Liver (tissue), 9 donors: ENCODE measurements around the gene SYTL3. TPM values are rescaled to one million over a fixed set of nuclear protein-coding genes. Genes with fewer than 3 reads are reported as not detected.

Experiments
- DNase-seq: peaks from one replicate; pipeline ENCODE4 v3.0.0-alpha.2; 2017; ENCODE audit warnings: low spot score
- H3K27ac ChIP-seq, 2 donors: one replicate each; pipeline ENCODE4 v1.7.0; 2013; ENCODE audit warnings: inconsistent platforms in 2 of 2, low read length in 2 of 2, control low read depth in 1 of 2, low read depth in 1 of 2, mild to moderate bottlenecking in 1 of 2
- H3K27me3 ChIP-seq, 4 donors: one replicate each; pipeline versions ENCODE4 v1.6.1 to v1.7.0; 2013; ENCODE audit warnings: low read length in 3 of 4, inconsistent platforms in 1 of 4, mild to moderate bottlenecking in 1 of 4, moderate library complexity in 1 of 4; ENCODE audit not compliant: control insufficient read depth in 4 of 4, insufficient read depth in 4 of 4
- H3K36me3 ChIP-seq, 4 donors: one replicate each; pipeline versions ENCODE4 v1.6.1 to v1.7.0; 2013; ENCODE audit warnings: low read length in 3 of 4, mild to moderate bottlenecking in 3 of 4, low read depth in 1 of 4, moderate library complexity in 1 of 4; ENCODE audit not compliant: control insufficient read depth in 4 of 4, insufficient read depth in 3 of 4
- H3K4me1 ChIP-seq, 4 donors: one replicate each; pipeline versions ENCODE4 v1.6.1 to v1.7.0; 2013; ENCODE audit warnings: low read length in 3 of 4, mild to moderate bottlenecking in 3 of 4, moderate library complexity in 1 of 4; ENCODE audit not compliant: control insufficient read depth in 4 of 4, insufficient read depth in 4 of 4
- H3K4me3 ChIP-seq, 3 donors: one replicate each; pipeline versions ENCODE4 v1.6.1 to v1.7.0; 2013; ENCODE audit warnings: low read length in 3 of 3, control low read depth in 1 of 3, low read depth in 1 of 3, mild to moderate bottlenecking in 1 of 3
- H3K9ac ChIP-seq, 2 donors: one replicate each; pipeline ENCODE4 v1.7.0; 2013; ENCODE audit warnings: low read length in 2 of 2, mild to moderate bottlenecking in 2 of 2, moderate library complexity in 2 of 2, control low read depth in 1 of 2, low read depth in 1 of 2
- H3K9me3 ChIP-seq, 4 donors: one replicate each; pipeline versions ENCODE4 v1.6.1 to v1.7.0; 2013; ENCODE audit warnings: low read length in 3 of 4; ENCODE audit not compliant: control insufficient read depth in 4 of 4
- EGR1 ChIP-seq, 2 donors: IDR thresholded peaks; 2 replicates each; pipeline ENCODE4 v1.6.1; 2016 to 2018; ENCODE audit warnings: antibody characterized with exemption in 2 of 2, low read depth in 2 of 2
- FOXA2 ChIP-seq: IDR thresholded peaks from 2 replicates; pipeline ENCODE4 v1.6.1; 2016; ENCODE audit warnings: antibody characterized with exemption
- HNF4G ChIP-seq: IDR thresholded peaks from 2 replicates; pipeline ENCODE4 v1.6.1; 2016; ENCODE audit warnings: antibody characterized with exemption
- NR2F2 ChIP-seq: IDR thresholded peaks from 2 replicates; pipeline ENCODE4 v1.6.1; 2016; ENCODE audit warnings: antibody characterized with exemption
- YY1 ChIP-seq: IDR thresholded peaks from 2 replicates; pipeline ENCODE4 v1.6.1; 2016; ENCODE audit warnings: antibody characterized with exemption, mild to moderate bottlenecking
- ZBTB33 ChIP-seq: IDR thresholded peaks from 2 replicates; pipeline ENCODE4 v1.6.1; 2016; ENCODE audit warnings: antibody characterized with exemption
- WGBS: extraction: QIAGEN DNeasy Blood & Tissue Kit; methylation state at CpG from one replicate; pipeline ENCODE4 v1.1.7; 2013; 5-methylcytosine and 5-hydroxymethylcytosine counted together
- polyA plus RNA-seq, 2 donors: library from polyadenylated mRNA; stranded (reverse) in 1 of 2; unstranded in 1 of 2; fragments of 200-250 nt in 1 of 2; fragments of >200 nt in 1 of 2; fragmentation: Nextera tagmentation in 1 of 2; extraction: Ambion mirVana in 1 of 2; gene quantifications; one replicate each; pipeline versions ENCODE4 v1.2.1 to v1.2.3, GENCODE V29; 2013 to 2015
- total RNA-seq, 2 donors: library from RNA; depleted of rRNA; stranded (reverse); fragments of >200 nt; gene quantifications; one replicate each; pipeline ENCODE4 v1.2.3, GENCODE V29; 2014
- TF ChIP-seq, protein P1 (sequence below): IDR thresholded peaks from 2 replicates; pipeline ENCODE4 v1.6.1; 2016; ENCODE audit warnings: antibody characterized with exemption, mild to moderate bottlenecking
- TF ChIP-seq, protein P2 (sequence below): IDR thresholded peaks from 2 replicates; pipeline ENCODE4 v1.6.1; 2016; ENCODE audit warnings: antibody characterized with exemption
- TF ChIP-seq, protein P3 (sequence below): IDR thresholded peaks from 2 replicates; pipeline ENCODE4 v1.6.1; 2016; ENCODE audit warnings: antibody characterized with exemption
- TF ChIP-seq, protein P4 (sequence below): fragments of 150-350 bp; IDR thresholded peaks from 2 replicates; pipeline ENCODE4 v1.5.1; 2017; ENCODE audit warnings: improper control_type of control experiment, low read depth, low read length; ENCODE audit not compliant: missing input control
- donor health status: healthy.
- donor health status: healthy.
- donor health status: healthy.
- donor health status: healthy.
- donor health status: healthy.

SYTL3 gene
- total and polyA plus RNA-seq, 4 donors: 0.28 to 1.7 (median 0.51) TPM

GRCh38 chr6:158634695-158635426 lies 15.0 kb upstream of the SYTL3 start (continued):
- TF ChIP-seq, protein P1, sequence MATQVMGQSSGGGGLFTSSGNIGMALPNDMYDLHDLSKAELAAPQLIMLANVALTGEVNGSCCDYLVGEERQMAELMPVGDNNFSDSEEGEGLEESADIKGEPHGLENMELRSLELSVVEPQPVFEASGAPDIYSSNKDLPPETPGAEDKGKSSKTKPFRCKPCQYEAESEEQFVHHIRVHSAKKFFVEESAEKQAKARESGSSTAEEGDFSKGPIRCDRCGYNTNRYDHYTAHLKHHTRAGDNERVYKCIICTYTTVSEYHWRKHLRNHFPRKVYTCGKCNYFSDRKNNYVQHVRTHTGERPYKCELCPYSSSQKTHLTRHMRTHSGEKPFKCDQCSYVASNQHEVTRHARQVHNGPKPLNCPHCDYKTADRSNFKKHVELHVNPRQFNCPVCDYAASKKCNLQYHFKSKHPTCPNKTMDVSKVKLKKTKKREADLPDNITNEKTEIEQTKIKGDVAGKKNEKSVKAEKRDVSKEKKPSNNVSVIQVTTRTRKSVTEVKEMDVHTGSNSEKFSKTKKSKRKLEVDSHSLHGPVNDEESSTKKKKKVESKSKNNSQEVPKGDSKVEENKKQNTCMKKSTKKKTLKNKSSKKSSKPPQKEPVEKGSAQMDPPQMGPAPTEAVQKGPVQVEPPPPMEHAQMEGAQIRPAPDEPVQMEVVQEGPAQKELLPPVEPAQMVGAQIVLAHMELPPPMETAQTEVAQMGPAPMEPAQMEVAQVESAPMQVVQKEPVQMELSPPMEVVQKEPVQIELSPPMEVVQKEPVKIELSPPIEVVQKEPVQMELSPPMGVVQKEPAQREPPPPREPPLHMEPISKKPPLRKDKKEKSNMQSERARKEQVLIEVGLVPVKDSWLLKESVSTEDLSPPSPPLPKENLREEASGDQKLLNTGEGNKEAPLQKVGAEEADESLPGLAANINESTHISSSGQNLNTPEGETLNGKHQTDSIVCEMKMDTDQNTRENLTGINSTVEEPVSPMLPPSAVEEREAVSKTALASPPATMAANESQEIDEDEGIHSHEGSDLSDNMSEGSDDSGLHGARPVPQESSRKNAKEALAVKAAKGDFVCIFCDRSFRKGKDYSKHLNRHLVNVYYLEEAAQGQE: no peak

GRCh38 chr6:158635427-158636073 lies 14.3 kb upstream of the SYTL3 start:
- H3K36me3 ChIP-seq: peaks cover 5 to 26% (median 17%) of the 10 kb centered on the region in 4 donors
- H3K9ac ChIP-seq: no peak overlapping the region
- WGBS: 96% methylated on average over 7 of the region's 7 CpGs
- no peak for TF ChIP-seq YY1
- TF ChIP-seq, protein P2, sequence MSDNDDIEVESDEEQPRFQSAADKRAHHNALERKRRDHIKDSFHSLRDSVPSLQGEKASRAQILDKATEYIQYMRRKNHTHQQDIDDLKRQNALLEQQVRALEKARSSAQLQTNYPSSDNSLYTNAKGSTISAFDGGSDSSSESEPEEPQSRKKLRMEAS: no peak
- no peak for TF ChIP-seq FOXA2
- TF ChIP-seq NR2F2: no peak
- TF ChIP-seq, protein P3, sequence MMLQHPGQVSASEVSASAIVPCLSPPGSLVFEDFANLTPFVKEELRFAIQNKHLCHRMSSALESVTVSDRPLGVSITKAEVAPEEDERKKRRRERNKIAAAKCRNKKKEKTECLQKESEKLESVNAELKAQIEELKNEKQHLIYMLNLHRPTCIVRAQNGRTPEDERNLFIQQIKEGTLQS: no peak
- no peak for TF ChIP-seq EGR1 (IDR thresholded peaks at IDR 0.05; ENCODE audit: low read depth in 2 of 2)
- TF ChIP-seq ZBTB33: no peak
- no peaks in the 10 kb centered on the region for H3K9me3 ChIP-seq
- no peaks in the 10 kb centered on the region for H3K27me3 ChIP-seq
- no peak overlapping the region for H3K27ac ChIP-seq
- peaks cover 0 to 12% (median 5%) of the 10 kb centered on the region in 4 donors for H3K4me1 ChIP-seq
- H3K4me3 ChIP-seq: no peak overlapping the region
- DNase-seq: peak; percentile 8

DNA sequence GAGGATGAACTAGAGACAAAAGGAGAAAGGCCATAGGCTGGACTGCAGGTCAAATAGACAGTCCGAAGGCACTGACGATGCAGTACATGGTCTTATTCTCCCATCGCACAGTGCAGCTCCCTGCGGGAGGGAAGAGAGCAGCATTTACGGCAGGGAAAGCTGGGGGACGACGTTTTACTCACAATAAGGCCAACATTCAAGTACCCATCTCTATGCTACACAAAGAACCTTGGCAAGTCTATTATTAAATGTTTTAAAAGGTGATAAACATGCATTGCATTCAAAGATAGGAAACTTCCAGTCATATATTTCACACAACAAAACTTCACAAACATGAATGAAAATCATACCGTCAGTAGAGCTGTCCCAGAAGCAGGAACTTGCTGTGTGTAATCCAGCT lies 13.1 kb upstream of the SYTL3 start:
- H3K9me3 ChIP-seq: no peaks in the 10 kb centered on the region
- no peak overlapping the region for H3K4me3 ChIP-seq
- H3K36me3 ChIP-seq: peaks cover 5 to 26% (median 17%) of the 10 kb centered on the region in 4 donors
- 95% methylated on average over 8 of the region's 8 CpGs for WGBS
- H3K27me3 ChIP-seq: no peaks in the 10 kb centered on the region
- H3K9ac ChIP-seq: no peak overlapping the region
- no peak overlapping the region for H3K27ac ChIP-seq
- H3K4me1 ChIP-seq: peaks cover 0 to under 1% (median 0%) of the 10 kb centered on the region in 4 donors
- TF ChIP-seq, protein P4, sequence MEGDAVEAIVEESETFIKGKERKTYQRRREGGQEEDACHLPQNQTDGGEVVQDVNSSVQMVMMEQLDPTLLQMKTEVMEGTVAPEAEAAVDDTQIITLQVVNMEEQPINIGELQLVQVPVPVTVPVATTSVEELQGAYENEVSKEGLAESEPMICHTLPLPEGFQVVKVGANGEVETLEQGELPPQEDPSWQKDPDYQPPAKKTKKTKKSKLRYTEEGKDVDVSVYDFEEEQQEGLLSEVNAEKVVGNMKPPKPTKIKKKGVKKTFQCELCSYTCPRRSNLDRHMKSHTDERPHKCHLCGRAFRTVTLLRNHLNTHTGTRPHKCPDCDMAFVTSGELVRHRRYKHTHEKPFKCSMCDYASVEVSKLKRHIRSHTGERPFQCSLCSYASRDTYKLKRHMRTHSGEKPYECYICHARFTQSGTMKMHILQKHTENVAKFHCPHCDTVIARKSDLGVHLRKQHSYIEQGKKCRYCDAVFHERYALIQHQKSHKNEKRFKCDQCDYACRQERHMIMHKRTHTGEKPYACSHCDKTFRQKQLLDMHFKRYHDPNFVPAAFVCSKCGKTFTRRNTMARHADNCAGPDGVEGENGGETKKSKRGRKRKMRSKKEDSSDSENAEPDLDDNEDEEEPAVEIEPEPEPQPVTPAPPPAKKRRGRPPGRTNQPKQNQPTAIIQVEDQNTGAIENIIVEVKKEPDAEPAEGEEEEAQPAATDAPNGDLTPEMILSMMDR: no peak
- no peak for TF ChIP-seq HNF4G
- peak; percentile 6 for DNase-seq
